Mucosa of descending colon (tissue), 3 donors: ENCODE measurements around the gene THRA. TPM values are rescaled to one million over a fixed set of nuclear protein-coding genes. Genes with fewer than 3 reads are reported as not detected.

Source experiments
- ATAC-seq: fragments of 200-7000 bp; cut with Tn5 transposase; one replicate; pipeline ENCODE4 v1.9.1; 2020; ENCODE audit warnings: mild to moderate bottlenecking, moderate library complexity
- DNase-seq, 3 donors: peaks; one replicate each; pipeline ENCODE4 v3.0.0-alpha.2; 2020
- H3K36me3 ChIP-seq: fragments of 200-600 bp; one replicate; pipeline ENCODE4 v1.8.0; 2021; ENCODE audit warnings: low read depth, mild to moderate bottlenecking
- H3K4me1 ChIP-seq: fragments of 200-600 bp; one replicate; pipeline ENCODE4 v1.8.0; 2021; ENCODE audit warnings: low read depth, mild to moderate bottlenecking
- H3K4me3 ChIP-seq: fragments of 200-600 bp; one replicate; pipeline ENCODE4 v1.8.0; 2021; ENCODE audit warnings: mild to moderate bottlenecking
- H3K9me3 ChIP-seq: fragments of 200-600 bp; one replicate; pipeline ENCODE4 v1.8.0; 2021; ENCODE audit warnings: mild to moderate bottlenecking
- CTCF ChIP-seq: fragments of 200-600 bp; IDR thresholded peaks from one replicate; pipeline ENCODE4 v1.8.0; 2022; ENCODE audit warnings: antibody characterized with exemption, mild to moderate bottlenecking
- intact Hi-C, 2 donors: fragments of 100-400 bp; cut with DNase I in 1 of 2; cut with micrococcal nuclease in 1 of 2; formaldehyde crosslinking; loops; one replicate each; pipeline versions ENCODE4 v1.11.0 to v1.11.1; 2022; cut with DNase I, micrococcal nuclease
- total RNA-seq, 3 donors: library from RNA; stranded (reverse); fragmentation: NEBNext Ultra II Directional in 2 of 3; extraction: Animal tissue kit (Norgen Biotek cat#: 25700) in 2 of 3; gene quantifications; one replicate each; pipeline versions ENCODE4 v1.2.1 to v1.2.4, GENCODE V29; 2021 to 2023
- donor health status: DM: no; HTN: no; CAD: no; lungs with moderate emphysema.
- donor health status: DM: no; HTN: no; CAD: no.
- donor health status: DM: no; HTN: yes; CAD: no.

Gene THRA
- total RNA-seq, 3 donors from 2014 or later = 56.8 to 114 (median 60.0) TPM

- Histone ChIP-seq H3K4me3 (no peak overlapping the region), H3K36me3 (peaks cover 3% of the 10 kb centered on the region), H3K4me1 (peaks cover 43% of the 10 kb centered on the region), H3K9me3 (no peaks in the 10 kb centered on the region)
- no peak for TF ChIP-seq CTCF
- ATAC-seq (no peak), DNase-seq (no peak)
- intact Hi-C loops = no loop called here
Observed at GRCh38 chr17:40025991-40026815, 36.6 kb upstream of the THRA start.

GRCh38 chr17:40026816-40027613 is 35.8 kb upstream of the THRA start:
- H3K36me3 ChIP-seq = peaks cover 3% of the 10 kb centered on the region
- H3K9me3 ChIP-seq = no peaks in the 10 kb centered on the region
- peaks cover 47% of the 10 kb centered on the region for H3K4me1 ChIP-seq
- intact Hi-C loops = no loop called here
- DNase-seq (peak; percentile 80 to 85 (median 85)), ATAC-seq (peak; percentile 81)
- TF ChIP-seq CTCF = peak; percentile 75
- H3K4me3 ChIP-seq = no peak overlapping the region

- no peak for TF ChIP-seq CTCF
- DNase-seq (peak in 2 of 3 donors; percentile 25 to 27), ATAC-seq (no peak)
- intact Hi-C loops = no loop called here
- Histone ChIP-seq H3K9me3 (no peaks in the 10 kb centered on the region), H3K4me1 (peaks cover 50% of the 10 kb centered on the region), H3K36me3 (peaks cover 3% of the 10 kb centered on the region), H3K4me3 (no peak overlapping the region)
Observed at GRCh38 chr17:40027614-40028012, 35.2 kb upstream of the THRA start.

GRCh38 chr17:40028595-40028994 is 34.2 kb upstream of the THRA start:
- intact Hi-C loops = no loop called here
- peaks cover 3% of the 10 kb centered on the region for H3K36me3 ChIP-seq

GRCh38 chr17:40031706-40032105 is 31.1 kb upstream of the THRA start:
- no peaks in the 10 kb centered on the region for H3K9me3 ChIP-seq

More at GRCh38 chr17:40028595-40028994, 34.2 kb upstream of the THRA start:
- no peaks in the 10 kb centered on the region for H3K9me3 ChIP-seq
- DNase-seq (peak in 1 of 3 donors; percentile 13), ATAC-seq (no peak)
- no peak for TF ChIP-seq CTCF
- H3K4me1 ChIP-seq = peaks cover 40% of the 10 kb centered on the region
- no peak overlapping the region for H3K4me3 ChIP-seq

More at GRCh38 chr17:40031706-40032105, 31.1 kb upstream of the THRA start:
- intact Hi-C loops = loop anchor here in 1 of 2 donors (10.0 kb wide), 1 partner anchor 143 kb away; the partner anchor contains the start of gene RAPGEFL1
- H3K4me3 ChIP-seq = no peak overlapping the region
- ATAC-seq = no peak
- peak in 1 of 3 donors; percentile 15 for DNase-seq
- no peak for TF ChIP-seq CTCF
- peaks cover 20% of the 10 kb centered on the region for H3K4me1 ChIP-seq
- H3K36me3 ChIP-seq = peaks cover 3% of the 10 kb centered on the region
